HepG2 (cell line): ENCODE measurements around the gene GMNN. TPM values are rescaled to one million over a fixed set of nuclear protein-coding genes. Genes with fewer than 3 reads are reported as not detected.
"Not testable (repeated sequence)": the region's sequence is repeated elsewhere in the genome, so short reads cannot be mapped to it uniquely, and the experiment has no call there.

Experiments
- ATAC-seq: fragments of 200-7000 bp; cut with Tn5 transposase; 3 replicates; pipeline ENCODE4 v1.9.1; 2020; ENCODE audit warnings: mild to moderate bottlenecking, moderate library complexity
- BruUV-seq: library from RNA; stranded (reverse); fragments of 400-500 nt; replicated peaks from 2 replicates; lab custom pipeline; 2021; lab: Mats Ljungman, UMichigan
- CTCF ChIA-PET: fragments of 300-600 bp; formaldehyde crosslinking; extraction: SDS; loops from one replicate; lab custom pipeline; 2021; ENCODE audit warnings: low total read pairs, inconsistent platforms, low intra/inter-chr PET ratio; lab: Yijun Ruan, JAX
- POLR2A ChIA-PET: fragments of 350-600 bp; sonication (Branson Sonifier 250); formaldehyde crosslinking; loops from one replicate; lab custom pipeline; 2020; ENCODE audit warnings: antibody characterized with exemption, inconsistent platforms; lab: Yijun Ruan, JAX
- DNase-seq: peaks from one replicate; pipeline ENCODE4 v3.0.0-alpha.2; 2015; ENCODE audit warnings: low spot score
- FAIRE-seq: peaks from 3 replicates; lab custom pipeline; 2011; peaks lifted over from hg19 to GRCh38; lab: Jason Lieb, UNC
- H2AFZ ChIP-seq: one replicate; pipeline ENCODE4 v1.6.1; 2011; ENCODE audit warnings: low read length, inconsistent platforms
- H3K27ac ChIP-seq: fragments of 300-600 bp; 3 replicates; pipeline ENCODE4 v1.8.0; 2011; ENCODE audit warnings: mixed run types, mild to moderate bottlenecking, mixed read lengths, low read length, inconsistent platforms; ENCODE audit not compliant: insufficient read depth; ENCODE audit errors: extremely low read length
- H3K27me3 ChIP-seq, 2 experiments: fragments of 200-600 bp in 1 of 2; 2 replicates in 1 of 2; 3 replicates in 1 of 2; pipeline versions ENCODE4 v1.6.0 to v1.8.0; 2011; ENCODE audit warnings: low read length in 2 of 2, mild to moderate bottlenecking in 2 of 2, moderate library complexity in 2 of 2, inconsistent platforms in 1 of 2; ENCODE audit not compliant: insufficient read depth in 2 of 2, control insufficient read depth in 1 of 2
- H3K36me3 ChIP-seq, 2 experiments: fragments of 200-600 bp in 1 of 2; replicated peaks in 1 of 2; 2 replicates in 1 of 2; 3 replicates in 1 of 2; pipeline versions ENCODE4 v1.5.1 to v1.8.0; 2011; ENCODE audit warnings: low read length in 2 of 2, inconsistent platforms in 1 of 2; ENCODE audit not compliant: insufficient read depth in 2 of 2, control insufficient read depth in 1 of 2
- H3K4me1 ChIP-seq: 2 replicates; pipeline ENCODE4 v1.5.1; 2012; ENCODE audit warnings: low read length, inconsistent platforms; ENCODE audit not compliant: insufficient read depth
- H3K4me2 ChIP-seq: 2 replicates; pipeline ENCODE4 v1.6.0; 2011; ENCODE audit warnings: low read depth, low read length, inconsistent platforms
- H3K4me3 ChIP-seq, 3 experiments: fragments of 200-600 bp in 1 of 3; sonication (generic), shearing (Covaris generic) in 1 of 3; replicated peaks in 1 of 3; 2 replicates each; pipeline ENCODE4 v1.5.1; 2011 to 2016; ENCODE audit warnings: low read length in 3 of 3, inconsistent platforms in 2 of 3, low read depth in 2 of 3, mild to moderate bottlenecking in 2 of 3, control low read depth in 1 of 3, mixed read lengths in 1 of 3; ENCODE audit not compliant: insufficient read depth in 1 of 3
- H3K79me2 ChIP-seq: one replicate; pipeline ENCODE4 v1.6.1; 2011; ENCODE audit warnings: low read length, inconsistent platforms; ENCODE audit not compliant: insufficient read depth
- H3K9ac ChIP-seq: 2 replicates; pipeline ENCODE4 v1.6.0; 2011; ENCODE audit warnings: mild to moderate bottlenecking, low read depth, low read length, inconsistent platforms; ENCODE audit not compliant: insufficient read depth
- H3K9me3 ChIP-seq: 2 replicates; pipeline ENCODE4 v1.5.1; 2012; ENCODE audit warnings: mild to moderate bottlenecking, low read length
- H4K20me1 ChIP-seq: 2 replicates; pipeline ENCODE4 v1.6.0; 2011; ENCODE audit warnings: inconsistent platforms, mild to moderate bottlenecking, low read length, moderate library complexity; ENCODE audit not compliant: insufficient read depth
- ATF2 ChIP-seq: sonication (generic); formaldehyde crosslinking; IDR thresholded peaks from 2 replicates; pipeline ENCODE4 v1.4.0; 2020; ENCODE audit warnings: missing genetic modification reagents
- CREM ChIP-seq, 2 experiments: sonication (generic) in 1 of 2; formaldehyde crosslinking in 1 of 2; IDR thresholded peaks; 2 replicates each; pipeline versions ENCODE4 v1.4.0 to v1.6.1; 2016 to 2020; ENCODE audit warnings: antibody characterized with exemption in 1 of 2, mild to moderate bottlenecking in 1 of 2, missing genetic modification reagents in 1 of 2
- HNF4A ChIP-seq: sonication (generic); formaldehyde crosslinking; IDR thresholded peaks from 2 replicates; pipeline ENCODE4 v1.4.0; 2020; ENCODE audit warnings: missing genetic modification reagents
- MED1 ChIP-seq: sonication (generic); formaldehyde crosslinking; IDR thresholded peaks from 2 replicates; pipeline ENCODE4 v1.4.0; 2020; ENCODE audit warnings: missing genetic modification reagents
- MED13 ChIP-seq: sonication (generic); formaldehyde crosslinking; IDR thresholded peaks from 2 replicates; pipeline ENCODE4 v1.5.0; 2020; ENCODE audit warnings: missing genetic modification reagents
- MED8 ChIP-seq: sonication (generic); formaldehyde crosslinking; IDR thresholded peaks from 2 replicates; pipeline ENCODE4 v1.8.1; 2023; ENCODE audit warnings: mild to moderate bottlenecking, missing genetic modification reagents; ENCODE audit not compliant: insufficient replicate concordance
- NFYB ChIP-seq: sonication (generic); formaldehyde crosslinking; IDR thresholded peaks from 2 replicates; pipeline ENCODE4 v1.4.0; 2020; ENCODE audit warnings: missing genetic modification reagents
- POLR2A ChIP-seq, 2 experiments: IDR thresholded peaks; 2 replicates each; pipeline ENCODE4 v1.6.1; 2011; ENCODE audit warnings: low read depth in 2 of 2, low read length in 2 of 2, mild to moderate bottlenecking in 1 of 2, moderate library complexity in 1 of 2; ENCODE audit not compliant: insufficient read depth in 1 of 2
- POLR2AphosphoS5 ChIP-seq: IDR thresholded peaks from 2 replicates; pipeline ENCODE4 v1.6.1; 2012; ENCODE audit warnings: low read depth, low read length
- POLR2G ChIP-seq: fragments of 200-400 bp; formaldehyde crosslinking; IDR thresholded peaks from 2 replicates; pipeline ENCODE4 v1.6.1; 2018; ENCODE audit warnings: mild to moderate bottlenecking, low read depth, low read length, moderate library complexity
- RFXAP ChIP-seq: sonication (generic); formaldehyde crosslinking; IDR thresholded peaks from 2 replicates; pipeline ENCODE4 v1.4.0; 2020; ENCODE audit warnings: missing genetic modification reagents, borderline replicate concordance
- SIN3A ChIP-seq: IDR thresholded peaks from 2 replicates; pipeline ENCODE4 v1.6.1; 2011; ENCODE audit warnings: low read depth, mild to moderate bottlenecking, control low read depth, low read length, borderline replicate concordance
- SOX6 ChIP-seq, 2 experiments: fragments of 450-650 bp in 1 of 2; sonication (generic) in 1 of 2; formaldehyde crosslinking in 1 of 2; IDR thresholded peaks; 2 replicates each; pipeline versions ENCODE4 v1.4.0 to v1.6.1; 2017 to 2020; ENCODE audit warnings: antibody characterized with exemption in 1 of 2, mild to moderate bottlenecking in 1 of 2, missing genetic modification reagents in 1 of 2
- SP1 ChIP-seq, 2 experiments: fragments of 450-650 bp in 1 of 2; sonication (generic) in 1 of 2; formaldehyde crosslinking in 1 of 2; IDR thresholded peaks; 2 replicates each; pipeline versions ENCODE4 v1.4.0 to v1.6.1; 2016 to 2020; ENCODE audit warnings: missing genetic modification reagents in 1 of 2
- TAF1 ChIP-seq: sonication (generic); formaldehyde crosslinking; IDR thresholded peaks from 2 replicates; pipeline ENCODE4 v1.4.0; 2020; ENCODE audit warnings: missing genetic modification reagents
- TOPORS ChIP-seq: sonication (generic); formaldehyde crosslinking; IDR thresholded peaks from 2 replicates; pipeline ENCODE4 v1.8.0; 2023; ENCODE audit warnings: mild to moderate bottlenecking, missing genetic modification reagents
- ZNF547 ChIP-seq: sonication (generic); formaldehyde crosslinking; IDR thresholded peaks from 2 replicates; pipeline ENCODE4 v1.5.1; 2020; ENCODE audit warnings: mild to moderate bottlenecking, missing genetic modification reagents
- ZNF891 ChIP-seq: sonication (generic); formaldehyde crosslinking; IDR thresholded peaks from 2 replicates; pipeline ENCODE4 v1.5.0; 2020; ENCODE audit warnings: mild to moderate bottlenecking, missing genetic modification reagents
- WGBS: methylation state at CpG from one replicate; pipeline ENCODE4 v1.1.6; 2017; ENCODE audit warnings: low lambda C conversion rate; 5-methylcytosine and 5-hydroxymethylcytosine counted together
- in situ Hi-C: cut with HindIII; loops from 2 replicates; pipeline ENCODE4 v1.10.0; 2017; ENCODE audit warnings: low pct_unique_long_range_greater_than_20kb; ENCODE audit not compliant: extremely low pct_ligation_motif_present
- intact Hi-C: fragments of 100-400 bp; cut with micrococcal nuclease; formaldehyde crosslinking; loops from one replicate; pipeline ENCODE4 v1.10.0; 2022; ENCODE audit not compliant: unreplicated experiment
- polyA plus RNA-seq, 8 experiments: library from polyadenylated mRNA; depleted of rRNA in 3 of 8; stranded (reverse) in 7 of 8; unstranded in 1 of 8; fragments of >200 nt; fragmentation: Illumina TruSeq in 4 of 8; extraction: Trizol in 4 of 8; gene quantifications; 2 replicates each; pipeline versions ENCODE4 v1.2.1 to v1.2.3, GENCODE V29; 2011 to 2016; ENCODE audit warnings: low read depth in 4 of 8, missing spikeins in 1 of 8, mixed read lengths in 1 of 8; ENCODE audit not compliant: insufficient read depth in 1 of 8
- total RNA-seq, 5 experiments: library from RNA; depleted of rRNA; stranded (reverse); fragments of >200 nt; fragmentation: Illumina TruSeq; extraction: Trizol; gene quantifications; 2 replicates each; pipeline ENCODE4 v1.2.3, GENCODE V29; 2016; ENCODE audit warnings: low read depth in 1 of 5
- TF ChIP-seq, protein P1 (sequence below): sonication (generic); formaldehyde crosslinking; IDR thresholded peaks from 2 replicates; pipeline ENCODE4 v1.4.0; 2020; ENCODE audit warnings: mild to moderate bottlenecking, missing genetic modification reagents

The GMNN gene
- total and polyA plus RNA-seq, 2 of the 13 experiments (the other 11 are each of a cell fraction or from before 2014, with no cell fraction given) = 61.8 to 154 TPM

- BruUV-seq = TSS peak; percentile 100
- TF ChIP-seq RFXAP (CRISPR knock-in tag) (0 out of 2 replicates have a peak, but pooled peaks have one; percentile 17), CREM (IDR thresholded peaks at IDR 0.05) (peak; percentile 42; the same call in 1 of the 2 replicates), HNF4A (CRISPR knock-in tag) (0 out of 2 replicates have a peak, but pooled peaks have one; percentile 2), TOPORS (CRISPR knock-in tag) (0 out of 2 replicates have a peak, but pooled peaks have one; percentile 13), SP1 (CRISPR knock-in tag; IDR thresholded peaks at IDR 0.05) (peak; percentile 39; the same call in 1 of the 2 replicates), NFYB (CRISPR knock-in tag) (peak; percentile 82), ATF2 (CRISPR knock-in tag) (peak; percentile 35; the same call in 1 of the 2 replicates), SIN3A (0 out of 2 replicates have a peak, but pooled peaks have one; percentile 41), MED8 (CRISPR knock-in tag) (peak; percentile 52), TAF1 (peak; percentile 31; the same call in 1 of the 2 replicates), MED1 (CRISPR knock-in tag) (peak; percentile 6; the same call in 1 of the 2 replicates), SOX6 (CRISPR knock-in tag; IDR thresholded peaks at IDR 0.05) (0 out of 2 replicates have a peak, but pooled peaks have one; percentile 20), POLR2G (peak; percentile 24; the same call in 1 of the 2 replicates), ZNF547 (CRISPR knock-in tag) (0 out of 2 replicates have a peak, but pooled peaks have one; percentile 45), POLR2AphosphoS5 (peak; percentile 55), ZNF891 (CRISPR knock-in tag) (peak; percentile 16; the same call in 1 of the 2 replicates), MED13 (CRISPR knock-in tag) (0 out of 2 replicates have a peak, but pooled peaks have one; percentile 42), POLR2A (IDR thresholded peaks at IDR 0.05; ENCODE audit: insufficient read depth in 1 of 2, low read depth in 2 of 2, low read length in 2 of 2) (peak; percentile 40 to 68; a peak in 3 of 4 replicates)
- TF ChIP-seq CREM (CRISPR knock-in tag; IDR thresholded peaks at IDR 0.05); SP1 (IDR thresholded peaks at IDR 0.05); SOX6 (IDR thresholded peaks at IDR 0.05): not testable (repeated sequence)
- TF ChIP-seq, protein P1, sequence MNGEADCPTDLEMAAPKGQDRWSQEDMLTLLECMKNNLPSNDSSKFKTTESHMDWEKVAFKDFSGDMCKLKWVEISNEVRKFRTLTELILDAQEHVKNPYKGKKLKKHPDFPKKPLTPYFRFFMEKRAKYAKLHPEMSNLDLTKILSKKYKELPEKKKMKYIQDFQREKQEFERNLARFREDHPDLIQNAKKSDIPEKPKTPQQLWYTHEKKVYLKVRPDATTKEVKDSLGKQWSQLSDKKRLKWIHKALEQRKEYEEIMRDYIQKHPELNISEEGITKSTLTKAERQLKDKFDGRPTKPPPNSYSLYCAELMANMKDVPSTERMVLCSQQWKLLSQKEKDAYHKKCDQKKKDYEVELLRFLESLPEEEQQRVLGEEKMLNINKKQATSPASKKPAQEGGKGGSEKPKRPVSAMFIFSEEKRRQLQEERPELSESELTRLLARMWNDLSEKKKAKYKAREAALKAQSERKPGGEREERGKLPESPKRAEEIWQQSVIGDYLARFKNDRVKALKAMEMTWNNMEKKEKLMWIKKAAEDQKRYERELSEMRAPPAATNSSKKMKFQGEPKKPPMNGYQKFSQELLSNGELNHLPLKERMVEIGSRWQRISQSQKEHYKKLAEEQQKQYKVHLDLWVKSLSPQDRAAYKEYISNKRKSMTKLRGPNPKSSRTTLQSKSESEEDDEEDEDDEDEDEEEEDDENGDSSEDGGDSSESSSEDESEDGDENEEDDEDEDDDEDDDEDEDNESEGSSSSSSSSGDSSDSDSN (CRISPR knock-in tag) = peak; percentile 18; the same call in 1 of the 2 replicates
Observed at GRCh38 chr6:24764833-24765828, 9.6 kb upstream of the GMNN start.

More at GRCh38 chr6:24764833-24765828, 9.6 kb upstream of the GMNN start:
- H3K9me3 ChIP-seq, H3K4me3 ChIP-seq, H3K27me3 ChIP-seq, intact Hi-C loops, H3K36me3 ChIP-seq, H3K79me2 ChIP-seq, DNase-seq, H3K4me2 ChIP-seq, FAIRE-seq, H4K20me1 ChIP-seq, CTCF ChIA-PET, H2AFZ ChIP-seq, H3K9ac ChIP-seq: not testable (repeated sequence)
- WGBS = 86% methylated on average over 20 of the region's 20 CpGs
- ATAC-seq = peak; percentile 56
- Histone ChIP-seq H3K4me1 (peaks cover 33% of the 10 kb centered on the region), H3K27ac (peak overlapping the region; percentile 48)
- POLR2A ChIA-PET = interaction anchor here (0.6 to 1.4 kb wide), 4 partner anchors 10 to 259 kb away, joined by 3 to 4 read pairs (median 3); no protein-coding TSS in a partner anchor
- in situ Hi-C loops = loop anchor here (5.0 kb wide), 1 partner anchor 183 kb away; no protein-coding TSS in a partner anchor
